ENCODE measurements around the gene TREML2.

GRCh38 chr6:41232667-41233066, 31.7 kb upstream of the TREML2 start:
- no peak for TF ChIP-seq EZH2 (IDR thresholded peaks at IDR 0.05; ENCODE audit: insufficient read depth, poor library complexity, severe bottlenecking)
- no peak for TF ChIP-seq EZH2phosphoT487 (IDR thresholded peaks at IDR 0.05; ENCODE audit: insufficient read depth, low read depth)

Measured in GM23248 (cell line).